ENCODE measurements around the gene GPN3.
"Not testable (repeated sequence)": the region's sequence is repeated elsewhere in the genome, so short reads cannot be mapped to it uniquely, and the experiment has no call there.

The GPN3 gene

DNA sequence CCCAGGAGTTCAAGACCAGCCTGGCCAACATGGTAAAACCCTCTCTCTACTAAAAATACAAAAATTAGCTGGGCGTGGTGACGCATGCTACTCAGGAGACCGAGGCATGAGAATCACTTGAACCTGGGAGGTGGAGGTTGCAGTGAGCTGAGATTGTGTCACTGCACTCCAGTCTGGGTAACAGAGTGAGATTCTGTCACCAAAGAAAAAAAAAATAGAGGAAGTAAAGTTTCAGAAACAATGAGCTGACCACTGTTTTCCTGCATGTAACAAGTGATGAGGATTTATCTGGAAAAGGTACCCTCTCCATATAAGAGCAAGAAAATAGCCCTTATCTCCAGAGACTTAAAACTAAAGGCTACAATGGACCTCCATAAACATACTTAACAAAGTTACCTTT, 50.9 kb downstream of the GPN3 start:
- H3K27ac ChIP-seq (ENCODE audit: low read depth, low read length); H3K36me3 ChIP-seq (ENCODE audit: control insufficient read depth in 5 of 5, insufficient read depth in 5 of 5, low read length in 5 of 5); H3K9me3 ChIP-seq (ENCODE audit: control insufficient read depth in 5 of 5, low read length in 5 of 5); H3K27me3 ChIP-seq (ENCODE audit: control insufficient read depth in 5 of 5, insufficient read depth in 4 of 5, low read length in 5 of 5); H3K4me3 ChIP-seq (ENCODE audit: low read depth in 1 of 5, low read length in 5 of 5); H3K9ac ChIP-seq (ENCODE audit: low read length in 5 of 5); H3K4me1 ChIP-seq (ENCODE audit: control insufficient read depth in 5 of 5, insufficient read depth in 5 of 5, low read length in 5 of 5): not testable (repeated sequence)

DNA sequence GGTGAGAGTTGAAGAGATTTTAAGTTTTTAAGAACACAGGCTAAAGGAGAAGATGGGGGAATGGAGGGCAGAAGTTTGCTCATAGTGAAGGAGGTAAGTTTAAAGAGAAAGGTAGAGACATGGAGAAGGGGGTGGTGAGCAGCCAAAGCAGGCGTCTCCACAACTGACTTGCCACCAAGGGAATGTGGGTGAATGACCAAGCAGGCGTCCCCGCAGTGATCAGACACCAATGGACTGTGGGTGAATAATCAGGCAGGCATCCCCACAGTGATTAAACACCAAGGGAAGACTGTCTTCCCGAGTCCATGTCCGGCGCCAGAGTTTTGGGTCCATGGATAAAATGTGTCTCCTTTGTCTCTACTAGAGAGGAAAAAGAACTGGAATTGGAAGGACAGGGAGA, 58.0 kb downstream of the GPN3 start:
- not testable (repeated sequence) for H3K27me3 ChIP-seq (ENCODE audit: control insufficient read depth in 5 of 5, insufficient read depth in 4 of 5, low read length in 5 of 5); H3K27ac ChIP-seq (ENCODE audit: low read depth, low read length); H3K9ac ChIP-seq (ENCODE audit: low read length in 5 of 5); H3K36me3 ChIP-seq (ENCODE audit: control insufficient read depth in 5 of 5, insufficient read depth in 5 of 5, low read length in 5 of 5); H3K4me3 ChIP-seq (ENCODE audit: low read depth in 1 of 5, low read length in 5 of 5); H3K4me1 ChIP-seq (ENCODE audit: control insufficient read depth in 5 of 5, insufficient read depth in 5 of 5, low read length in 5 of 5); H3K9me3 ChIP-seq (ENCODE audit: control insufficient read depth in 5 of 5, low read length in 5 of 5)

DNA sequence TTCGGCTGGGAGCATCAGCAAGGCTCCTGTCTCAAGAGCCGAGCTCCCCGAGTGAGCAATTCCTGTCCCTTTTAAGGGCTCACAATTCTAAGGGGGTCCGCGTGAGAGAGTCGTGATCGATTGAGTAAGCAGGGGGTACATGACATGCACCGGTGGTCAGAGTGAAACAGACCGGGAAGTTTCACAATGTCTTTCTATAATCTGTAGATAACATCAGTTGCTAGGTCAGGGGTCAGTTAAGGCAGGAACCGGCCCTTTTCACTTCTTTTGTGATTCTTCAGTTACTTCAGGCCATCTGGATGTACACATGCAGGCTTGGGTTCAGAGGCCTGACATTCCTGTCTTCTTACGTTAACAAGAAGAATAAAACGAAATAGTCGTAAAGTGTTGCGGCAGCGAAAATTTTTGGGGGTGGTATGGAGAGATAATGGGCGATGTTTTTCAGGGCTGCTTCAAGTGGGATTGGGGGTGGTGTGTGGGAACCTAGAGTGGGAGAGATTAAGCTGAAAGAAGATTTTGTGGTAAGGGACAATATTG, 62.9 kb downstream of the GPN3 start:
- not testable (repeated sequence) for H3K9ac ChIP-seq (ENCODE audit: low read length in 5 of 5); H3K9me3 ChIP-seq (ENCODE audit: control insufficient read depth in 5 of 5, low read length in 5 of 5); H3K27ac ChIP-seq (ENCODE audit: low read depth, low read length); H3K4me3 ChIP-seq (ENCODE audit: low read depth in 1 of 5, low read length in 5 of 5); H3K27me3 ChIP-seq (ENCODE audit: control insufficient read depth in 5 of 5, insufficient read depth in 4 of 5, low read length in 5 of 5)
- H3K36me3 ChIP-seq (ENCODE audit: control insufficient read depth in 5 of 5, insufficient read depth in 5 of 5, low read length in 5 of 5): peaks cover 0 to 11% (median 10%) of the 10 kb centered on the region in 5 donors
- H3K4me1 ChIP-seq (ENCODE audit: control insufficient read depth in 5 of 5, insufficient read depth in 5 of 5, low read length in 5 of 5): peaks cover 2 to 23% (median 20%) of the 10 kb centered on the region in 5 donors

DNA sequence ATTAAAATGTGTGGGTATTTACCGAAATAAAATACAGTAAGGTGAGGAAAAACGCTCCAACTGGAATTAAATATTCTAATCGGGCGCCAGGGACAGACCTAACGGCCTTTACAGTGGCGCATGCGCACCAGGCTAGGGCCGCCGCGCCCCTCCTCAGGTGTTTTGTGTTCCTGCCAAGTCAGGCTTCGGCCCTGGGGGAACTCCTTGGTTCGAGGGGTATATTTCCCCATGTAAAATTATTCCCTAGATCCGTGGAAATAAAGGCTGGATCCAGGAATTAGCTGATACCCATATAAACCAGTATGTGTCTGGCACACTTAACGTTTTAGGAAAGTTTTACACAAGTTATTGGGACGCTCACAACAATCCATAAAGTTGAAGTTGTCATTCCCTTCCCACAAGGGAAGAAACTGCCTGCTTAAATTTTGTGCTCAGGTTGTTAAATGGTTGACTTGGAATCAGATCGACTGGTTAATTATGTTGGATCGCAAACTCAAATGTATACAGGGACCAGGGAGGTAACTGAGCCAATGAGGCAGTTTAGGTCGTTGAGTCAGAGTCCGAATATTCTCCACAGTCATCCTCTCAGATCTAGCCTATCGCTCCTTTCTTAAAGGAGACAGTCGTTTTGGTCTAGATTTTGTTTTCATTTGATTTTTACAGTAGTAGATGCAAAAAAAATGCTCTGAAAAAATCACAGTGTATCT, 63.9 kb downstream of the GPN3 start:
- no peaks in the 10 kb centered on the region for H3K9me3 ChIP-seq (ENCODE audit: control insufficient read depth in 5 of 5, low read length in 5 of 5)
- peak overlapping the region; percentile 86 to 98 (median 92) for H3K9ac ChIP-seq (ENCODE audit: low read length in 5 of 5)
- H3K27ac ChIP-seq (ENCODE audit: low read depth, low read length): peak overlapping the region; percentile 96
- peaks cover 2 to 23% (median 20%) of the 10 kb centered on the region in 5 donors for H3K4me1 ChIP-seq (ENCODE audit: control insufficient read depth in 5 of 5, insufficient read depth in 5 of 5, low read length in 5 of 5)
- peak overlapping the region; percentile 73 to 97 (median 90) for H3K4me3 ChIP-seq (ENCODE audit: low read depth in 1 of 5, low read length in 5 of 5)
- H3K27me3 ChIP-seq (ENCODE audit: control insufficient read depth in 5 of 5, insufficient read depth in 4 of 5, low read length in 5 of 5): no peaks in the 10 kb centered on the region
- H3K36me3 ChIP-seq (ENCODE audit: control insufficient read depth in 5 of 5, insufficient read depth in 5 of 5, low read length in 5 of 5): peaks cover 0 to 14% (median 12%) of the 10 kb centered on the region in 5 donors

DNA sequence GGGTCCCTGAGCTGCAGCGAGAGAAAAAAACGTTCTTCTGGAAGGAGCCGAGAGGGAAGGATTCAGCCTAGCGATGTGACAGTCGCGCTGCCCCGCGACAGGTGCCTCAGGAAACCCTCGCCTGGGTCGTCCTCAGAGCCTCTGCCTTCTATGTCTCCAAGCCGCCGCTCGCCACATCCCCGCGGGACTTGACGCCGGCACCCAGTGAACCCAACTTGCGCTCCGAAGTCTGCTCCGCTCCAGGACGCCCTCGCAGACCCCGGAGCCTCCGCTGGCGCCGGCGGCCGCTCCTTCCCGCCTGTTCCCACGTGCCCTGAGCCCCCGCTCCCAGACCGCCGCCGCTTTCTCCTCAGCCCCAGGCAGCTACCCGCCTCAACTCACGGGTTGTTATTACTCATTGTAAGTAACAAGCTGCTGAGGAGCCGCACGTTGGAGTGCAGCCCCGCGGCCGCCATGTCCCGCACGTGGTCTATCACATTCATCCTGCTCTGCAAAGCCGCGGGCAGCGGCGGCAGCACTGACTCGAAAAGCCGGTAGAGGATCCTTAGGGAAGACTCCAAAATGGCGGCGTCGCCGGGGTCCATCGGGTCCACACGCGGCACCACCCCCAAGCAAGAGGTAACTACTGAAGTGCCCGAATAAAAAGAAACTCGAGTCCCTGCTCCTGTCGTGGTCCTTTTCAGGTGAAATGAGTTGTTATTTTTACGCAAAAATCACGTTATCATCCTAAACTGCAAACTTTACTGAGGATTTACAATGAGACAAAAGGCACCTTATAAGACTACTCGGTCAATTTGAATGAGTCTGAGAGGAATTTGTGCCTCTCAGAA, 64.7 kb downstream of the GPN3 start, which contains the start of gene ANAPC7:
Gene ANAPC7 (minus strand): TSS at position 563 of the 830 bp plus-strand sequence. CDS start 81 bp downstream, at position 482.
- Histone ChIP-seq H3K9me3 (ENCODE audit: control insufficient read depth in 5 of 5, low read length in 5 of 5) (no peaks in the 10 kb centered on the region), H3K27ac (ENCODE audit: low read depth, low read length) (peak within 1 kb of the TSS; percentile 96), H3K27me3 (ENCODE audit: control insufficient read depth in 5 of 5, insufficient read depth in 4 of 5, low read length in 5 of 5) (no peaks in the 10 kb centered on the region), H3K4me3 (ENCODE audit: low read depth in 1 of 5, low read length in 5 of 5) (peak within 1 kb of the TSS; percentile 73 to 97 (median 90)), H3K36me3 (ENCODE audit: control insufficient read depth in 5 of 5, insufficient read depth in 5 of 5, low read length in 5 of 5) (peaks cover 0 to 14% (median 12%) of the 10 kb centered on the region in 5 donors), H3K4me1 (ENCODE audit: control insufficient read depth in 5 of 5, insufficient read depth in 5 of 5, low read length in 5 of 5) (peaks cover 2 to 23% (median 20%) of the 10 kb centered on the region in 5 donors), H3K9ac (ENCODE audit: low read length in 5 of 5) (peak within 1 kb of the TSS; percentile 86 to 98 (median 92))

Measured in subcutaneous abdominal adipose tissue (tissue), 5 donors.